ENCODE measurements around the gene YIF1B.

The YIF1B gene

GRCh38 chr19:38277549-38277948 lies 38.2 kb downstream of the YIF1B start:
- no peak for DNase-seq

GRCh38 chr19:38276942-38277517 lies 38.7 kb downstream of the YIF1B start:
- Histone ChIP-seq H3K4me1 (ENCODE audit: low read length) (no peaks in the 10 kb centered on the region), H3F3A (ENCODE audit: insufficient read depth, low read length) (no peaks in the 10 kb centered on the region), H3K9me3 (replicated peaks; ENCODE audit: insufficient read depth, low read length) (no peaks in the 10 kb centered on the region), H3K27ac (ENCODE audit: low read length) (no peak overlapping the region), H3K79me2 (ENCODE audit: low read length) (no peaks in the 10 kb centered on the region), H2AFZ (ENCODE audit: low read length) (no peak overlapping the region), H3K9ac (ENCODE audit: low read length) (no peak overlapping the region), H3K36me3 (replicated peaks; ENCODE audit: insufficient read depth, low read length) (no peaks in the 10 kb centered on the region), H3K27me3 (replicated peaks; ENCODE audit: insufficient read depth, low read length) (no peaks in the 10 kb centered on the region), H3K9me2 (replicated peaks; ENCODE audit: insufficient read depth, low read length) (no peaks in the 10 kb centered on the region), H3K4me2 (ENCODE audit: low read depth, low read length) (no peak overlapping the region), H3K4me3 (ENCODE audit: low read length) (no peak overlapping the region), H4K20me1 (ENCODE audit: insufficient read depth, low read length) (no peaks in the 10 kb centered on the region)
- no peak for TF ChIP-seq EZH2 (optimal IDR thresholded peaks at IDR 0.05; ENCODE audit: low read depth, low read length)
- TF ChIP-seq EZH2phosphoT487 (IDR thresholded peaks at IDR 0.05; ENCODE audit: low read length) = no peak
- no peak for TF ChIP-seq CTCF (IDR thresholded peaks at IDR 0.05; ENCODE audit: low read length)
- DNase-seq = no peak

More at GRCh38 chr19:38277549-38277948, 38.2 kb downstream of the YIF1B start:
- H3K9me2 ChIP-seq (replicated peaks; ENCODE audit: insufficient read depth, low read length) = no peaks in the 10 kb centered on the region
- H3K4me2 ChIP-seq (ENCODE audit: low read depth, low read length) = no peak overlapping the region
- H3K27ac ChIP-seq (ENCODE audit: low read length) = no peak overlapping the region
- no peaks in the 10 kb centered on the region for H3K9me3 ChIP-seq (replicated peaks; ENCODE audit: insufficient read depth, low read length)
- no peak overlapping the region for H3K4me3 ChIP-seq (ENCODE audit: low read length)
- no peak overlapping the region for H3K9ac ChIP-seq (ENCODE audit: low read length)
- no peaks in the 10 kb centered on the region for H4K20me1 ChIP-seq (ENCODE audit: insufficient read depth, low read length)
- no peaks in the 10 kb centered on the region for H3K79me2 ChIP-seq (ENCODE audit: low read length)
- H3F3A ChIP-seq (ENCODE audit: insufficient read depth, low read length) = no peaks in the 10 kb centered on the region
- H3K4me1 ChIP-seq (ENCODE audit: low read length) = no peaks in the 10 kb centered on the region
- H2AFZ ChIP-seq (ENCODE audit: low read length) = no peak overlapping the region
- no peaks in the 10 kb centered on the region for H3K27me3 ChIP-seq (replicated peaks; ENCODE audit: insufficient read depth, low read length)
- no peak for TF ChIP-seq CTCF (IDR thresholded peaks at IDR 0.05; ENCODE audit: low read length)
- H3K36me3 ChIP-seq (replicated peaks; ENCODE audit: insufficient read depth, low read length) = no peaks in the 10 kb centered on the region

GRCh38 chr19:38274739-38275138 lies 41.0 kb downstream of the YIF1B start:
- no peak overlapping the region for H3K4me2 ChIP-seq (ENCODE audit: low read depth, low read length)
- no peak overlapping the region for H3K4me3 ChIP-seq (ENCODE audit: low read length)
- DNase-seq = no peak
- no peak overlapping the region for H3K9ac ChIP-seq (ENCODE audit: low read length)
- no peaks in the 10 kb centered on the region for H4K20me1 ChIP-seq (ENCODE audit: insufficient read depth, low read length)
- TF ChIP-seq EZH2phosphoT487 (IDR thresholded peaks at IDR 0.05; ENCODE audit: low read length) (no peak), EZH2 (optimal IDR thresholded peaks at IDR 0.05; ENCODE audit: low read depth, low read length) (no peak), CTCF (IDR thresholded peaks at IDR 0.05; ENCODE audit: low read length) (no peak)
- no peaks in the 10 kb centered on the region for H3F3A ChIP-seq (ENCODE audit: insufficient read depth, low read length)
- H3K4me1 ChIP-seq (ENCODE audit: low read length) = no peaks in the 10 kb centered on the region
- H3K9me2 ChIP-seq (replicated peaks; ENCODE audit: insufficient read depth, low read length) = no peaks in the 10 kb centered on the region
- H3K79me2 ChIP-seq (ENCODE audit: low read length) = no peaks in the 10 kb centered on the region
- H3K27me3 ChIP-seq (replicated peaks; ENCODE audit: insufficient read depth, low read length) = no peaks in the 10 kb centered on the region
- H3K9me3 ChIP-seq (replicated peaks; ENCODE audit: insufficient read depth, low read length) = no peaks in the 10 kb centered on the region
- no peak overlapping the region for H2AFZ ChIP-seq (ENCODE audit: low read length)
- no peaks in the 10 kb centered on the region for H3K36me3 ChIP-seq (replicated peaks; ENCODE audit: insufficient read depth, low read length)
- no peak overlapping the region for H3K27ac ChIP-seq (ENCODE audit: low read length)

Measured in MM.1S (cell line).